GM19397 (cell line): ENCODE data around the gene UMAD1.
"Not testable (repeated sequence)": the region's sequence is repeated elsewhere in the genome, so short reads cannot be mapped to it uniquely, and the experiment has no call there.

ENCODE experiments used
- ATAC-seq: cut with Tn5 transposase; IDR thresholded peaks from one replicate; pipeline ENCODE4 v1.9.1; 2021; ENCODE audit warnings: mild to moderate bottlenecking, moderate library complexity; ENCODE audit not compliant: unreplicated experiment

UMAD1 gene

DNA sequence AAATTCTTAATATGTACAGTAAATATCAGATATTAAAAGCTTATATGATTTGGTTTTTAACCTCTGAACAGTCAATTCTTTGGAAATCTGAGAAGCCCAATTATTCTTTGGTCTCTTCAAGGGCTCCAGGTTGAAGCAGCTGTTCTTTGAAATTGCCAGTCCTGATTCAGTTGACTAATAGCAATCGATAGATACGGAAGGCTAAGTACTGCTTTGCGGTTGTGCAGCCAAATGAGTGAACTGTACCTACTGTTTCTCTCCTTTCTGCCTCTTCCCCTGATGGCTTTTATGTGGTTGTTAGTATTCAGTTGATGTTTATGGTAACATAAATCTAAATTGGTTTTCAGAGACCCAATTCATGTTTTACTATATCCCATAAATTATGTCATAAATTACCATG lies 181.0 kb downstream of the UMAD1 start:
- ATAC-seq, result no peak

GRCh38 chr7:7825294-7825693 lies 184.7 kb downstream of the UMAD1 start:
- ATAC-seq, result not testable (repeated sequence)

DNA sequence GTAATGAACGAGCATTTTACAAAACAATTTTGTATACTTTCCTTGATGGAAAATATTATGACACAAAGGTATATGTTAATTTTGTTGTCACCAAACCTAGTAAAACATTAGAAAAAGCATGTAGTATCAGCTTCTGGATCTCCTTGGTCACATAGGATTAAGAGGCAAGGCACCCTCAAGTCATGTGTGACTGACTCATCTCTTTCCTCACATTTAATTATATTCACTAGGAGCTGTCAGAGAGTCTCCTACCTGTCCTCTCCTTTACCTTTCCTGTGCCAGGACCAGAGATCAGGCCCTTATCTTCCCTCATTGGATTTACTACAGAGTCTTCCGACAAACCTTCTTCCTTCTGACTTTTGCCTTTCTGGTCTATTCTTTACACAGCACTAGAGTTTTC lies 189.1 kb downstream of the UMAD1 start:
- no peak for ATAC-seq

DNA sequence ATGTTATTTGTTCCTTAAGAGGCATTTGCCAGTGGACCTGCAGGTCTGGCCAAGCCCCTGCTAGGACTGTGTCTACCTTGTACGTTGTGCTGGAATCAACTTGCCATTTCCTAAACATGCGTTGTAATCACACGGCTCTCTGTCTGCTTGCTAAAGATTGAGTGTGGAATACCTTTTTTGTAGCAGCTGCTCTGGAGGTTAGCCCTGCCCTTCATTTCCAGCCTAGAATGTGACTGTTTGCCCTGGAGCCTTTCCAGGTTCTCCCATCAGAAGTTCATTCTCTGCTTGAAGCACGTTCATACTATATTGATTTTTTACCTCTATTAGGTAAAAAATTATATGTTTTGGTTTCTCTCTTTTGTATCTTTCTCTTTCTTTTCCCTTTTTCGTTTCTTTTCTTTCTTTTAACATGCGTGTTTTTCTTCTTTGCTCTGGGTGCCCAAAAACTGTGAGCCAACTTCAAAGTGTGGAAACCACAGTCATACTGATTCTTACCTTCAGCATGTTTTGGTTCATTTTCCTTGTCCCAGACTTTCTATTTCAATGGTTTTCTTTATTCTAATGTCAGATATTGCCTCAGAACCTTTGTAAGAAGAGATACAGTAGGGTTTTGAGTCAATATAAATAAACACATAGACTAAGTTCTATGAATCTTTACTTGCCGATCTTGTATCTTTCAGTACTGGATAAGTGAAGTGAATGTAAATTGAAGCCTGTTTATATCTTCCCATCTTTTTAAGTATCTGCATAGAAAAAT lies 189.7 kb downstream of the UMAD1 start:
- ATAC-seq, result no peak

DNA sequence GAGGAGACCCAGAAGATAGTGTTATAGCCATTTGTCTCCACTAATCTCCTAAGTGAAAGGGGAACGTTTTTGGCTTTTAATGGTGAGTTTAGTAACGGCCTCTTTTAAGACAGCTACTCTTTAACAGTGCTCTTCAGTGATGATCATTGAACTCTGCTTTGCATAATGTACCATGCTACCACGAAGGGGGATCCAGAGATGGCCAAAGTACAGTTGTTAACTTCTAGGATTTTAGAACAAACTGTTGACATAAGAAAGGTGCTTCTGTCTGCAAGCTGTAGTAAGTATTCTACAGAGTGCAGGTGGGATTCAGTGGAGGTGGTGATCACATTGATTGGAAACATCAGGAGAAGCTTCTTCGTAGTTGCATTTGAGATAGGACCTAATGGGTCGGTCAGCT lies 192.0 kb downstream of the UMAD1 start:
- ATAC-seq, result no peak

DNA sequence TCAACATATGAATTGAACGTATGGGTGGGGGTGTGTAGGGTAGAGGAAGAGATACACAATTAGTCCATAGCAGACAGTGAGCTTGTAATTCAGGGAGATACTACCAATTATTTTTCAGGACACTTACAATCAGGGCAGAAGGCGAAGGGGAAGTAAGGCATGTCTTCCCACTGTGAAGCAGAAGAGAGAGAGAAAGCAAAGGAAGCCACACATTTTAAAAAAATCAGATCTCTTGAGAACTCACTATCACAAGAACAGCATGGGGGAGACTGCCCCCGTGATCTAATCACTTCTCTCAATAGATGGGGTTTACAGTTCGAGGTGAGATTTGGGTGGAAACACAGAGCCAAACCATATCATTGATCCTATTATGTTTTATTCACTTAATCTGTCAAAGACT lies 194.2 kb downstream of the UMAD1 start:
- no peak for ATAC-seq

DNA sequence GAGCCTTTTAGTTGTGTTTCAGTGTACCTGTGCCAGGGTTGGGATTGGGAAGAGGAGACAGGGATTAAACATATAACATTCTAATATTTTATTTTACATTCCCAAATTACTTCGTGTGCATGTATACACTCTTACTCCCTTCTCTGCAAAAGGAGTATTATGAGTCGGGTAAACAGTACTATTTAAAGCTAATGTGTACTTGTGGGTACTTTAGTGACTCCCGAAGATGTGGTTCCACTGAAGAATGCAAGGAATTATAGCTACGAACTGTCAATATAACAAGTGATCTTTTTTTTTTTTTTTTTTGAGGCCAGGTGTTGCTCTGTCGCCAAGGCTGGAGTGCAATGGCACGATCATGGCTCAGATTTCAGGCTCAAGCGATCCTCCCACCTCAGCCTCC lies 200.5 kb downstream of the UMAD1 start:
- ATAC-seq, result no peak

- no peak for ATAC-seq
These were observed 202.7 kb downstream of the UMAD1 start for GRCh38 chr7:7843240-7843639.

GRCh38 chr7:7843972-7844371 lies 203.4 kb downstream of the UMAD1 start:
- ATAC-seq, result no peak

GRCh38 chr7:7848246-7848645 lies 207.7 kb downstream of the UMAD1 start:
- peak; percentile 71 for ATAC-seq

GRCh38 chr7:7848892-7849291 lies 208.3 kb downstream of the UMAD1 start:
- ATAC-seq, result no peak

DNA sequence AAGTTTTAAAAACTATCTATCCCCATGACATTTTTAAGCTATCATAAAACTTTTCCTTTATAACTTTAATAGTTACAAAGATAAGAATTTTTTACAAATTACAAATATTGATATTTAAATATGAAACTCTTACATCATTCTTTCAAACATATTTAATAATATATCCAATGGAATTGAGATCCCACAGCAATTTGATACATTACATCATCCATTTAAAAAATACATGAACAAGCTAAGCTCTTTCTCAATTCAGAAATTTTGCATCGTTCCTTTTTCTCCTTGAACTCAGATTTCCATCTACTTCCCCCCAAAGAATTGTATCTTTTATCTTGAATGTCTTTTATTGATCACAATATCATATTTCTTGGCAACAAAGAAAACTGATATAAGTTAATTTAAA lies 209.6 kb downstream of the UMAD1 start:
- no peak for ATAC-seq

- no peak for ATAC-seq
These were observed 210.8 kb downstream of the UMAD1 start for GRCh38 chr7:7851381-7851780.

GRCh38 chr7:7851991-7852390 lies 211.4 kb downstream of the UMAD1 start:
- ATAC-seq, result no peak

DNA sequence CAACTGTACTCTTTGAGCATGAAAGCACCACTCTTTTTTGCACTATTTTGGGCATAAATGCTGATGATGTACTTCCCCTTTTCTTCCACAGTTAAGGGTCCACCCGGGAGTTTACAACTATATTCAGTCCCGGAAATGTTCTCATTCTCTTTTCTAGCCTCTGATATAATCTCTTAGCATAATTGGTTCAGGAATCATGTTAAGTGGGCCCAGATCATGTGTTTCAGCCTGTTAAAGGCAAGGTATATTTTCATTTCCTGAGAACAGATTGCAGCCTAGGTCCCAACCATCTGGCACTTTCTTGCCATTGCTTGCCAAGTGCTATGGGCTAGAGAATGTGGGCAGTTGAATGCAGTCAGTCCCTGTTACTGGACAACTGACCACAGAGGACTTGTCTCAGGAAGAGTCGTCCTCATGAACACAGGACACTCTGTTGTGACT lies 216.6 kb downstream of the UMAD1 start:
- ATAC-seq, result no peak

- no peak for ATAC-seq
These were observed 218.0 kb downstream of the UMAD1 start for GRCh38 chr7:7858559-7858958.

DNA sequence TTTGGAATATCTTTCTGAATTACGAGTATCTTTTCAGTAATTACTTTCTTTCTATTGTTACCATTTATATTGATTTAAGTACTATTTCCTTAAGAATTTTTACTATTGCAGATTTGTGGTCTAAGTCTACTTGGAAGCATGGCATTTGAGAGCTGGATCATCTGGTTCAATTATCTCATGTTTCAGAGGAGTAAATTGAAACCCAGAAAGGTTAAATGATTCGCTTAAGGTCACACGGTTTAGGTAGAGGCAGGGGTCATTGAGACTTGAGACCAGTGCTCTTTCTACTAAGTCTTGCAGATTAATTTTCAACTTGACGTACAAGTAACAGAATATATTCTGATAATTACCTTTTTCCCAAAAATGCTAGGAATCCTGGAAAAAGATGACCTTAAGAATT lies 218.9 kb downstream of the UMAD1 start:
- no peak for ATAC-seq

GRCh38 chr7:7861211-7861633 lies 220.7 kb downstream of the UMAD1 start:
- no peak for ATAC-seq

DNA sequence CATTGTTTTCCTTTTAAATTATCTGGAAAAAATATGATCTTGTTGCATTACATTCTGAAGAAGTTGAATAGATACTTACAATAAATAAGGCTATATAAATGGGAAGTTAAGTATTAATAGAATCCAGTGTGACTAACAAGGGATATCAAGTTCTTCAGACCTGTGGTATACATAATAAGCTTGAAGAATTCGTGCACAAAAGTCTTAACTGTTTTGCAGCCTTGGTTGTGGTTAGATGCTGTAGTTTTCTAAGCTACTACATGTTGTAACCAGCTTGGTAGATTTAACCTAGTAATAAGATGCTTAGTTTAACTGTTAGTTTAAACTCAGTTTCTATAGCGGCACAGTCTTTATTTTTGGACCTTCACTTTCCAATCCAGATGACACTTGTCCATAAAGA lies 221.8 kb downstream of the UMAD1 start:
- no peak for ATAC-seq

DNA sequence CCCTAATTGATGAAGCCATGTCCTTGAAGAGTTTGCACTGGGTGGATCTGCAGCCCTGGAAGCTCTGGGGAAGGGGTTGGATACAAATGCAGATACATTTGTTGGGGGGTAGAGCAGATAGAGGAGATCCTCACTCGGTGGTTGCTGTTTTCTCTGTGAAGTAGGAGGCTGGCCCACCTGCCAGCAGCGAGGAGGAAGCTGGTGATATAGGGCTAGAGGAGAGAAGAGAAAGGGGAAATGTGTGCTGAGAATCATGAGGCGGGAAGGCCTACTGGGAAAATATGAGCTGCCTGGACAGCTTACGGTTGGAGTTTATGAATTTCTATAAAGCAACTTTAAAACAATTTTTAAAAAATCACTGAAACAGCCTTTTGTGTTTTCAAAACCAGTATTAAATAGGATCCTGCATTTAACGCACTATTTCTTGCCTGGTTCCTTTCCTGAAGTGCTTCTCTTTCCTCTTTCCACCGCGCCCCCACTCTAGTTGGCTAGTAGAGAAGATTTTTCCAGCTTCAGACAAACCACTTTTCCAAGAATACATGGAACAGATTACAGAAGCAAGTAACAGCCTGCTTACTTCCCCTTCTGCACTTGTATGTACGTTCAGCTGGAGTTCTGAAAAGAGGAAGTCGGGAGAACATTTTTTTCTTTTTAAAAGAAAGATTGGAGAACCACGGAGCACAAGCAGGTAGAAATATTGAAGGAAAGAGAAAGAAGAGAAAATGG lies 227.5 kb downstream of the UMAD1 start:
- peak; percentile 50 for ATAC-seq

DNA sequence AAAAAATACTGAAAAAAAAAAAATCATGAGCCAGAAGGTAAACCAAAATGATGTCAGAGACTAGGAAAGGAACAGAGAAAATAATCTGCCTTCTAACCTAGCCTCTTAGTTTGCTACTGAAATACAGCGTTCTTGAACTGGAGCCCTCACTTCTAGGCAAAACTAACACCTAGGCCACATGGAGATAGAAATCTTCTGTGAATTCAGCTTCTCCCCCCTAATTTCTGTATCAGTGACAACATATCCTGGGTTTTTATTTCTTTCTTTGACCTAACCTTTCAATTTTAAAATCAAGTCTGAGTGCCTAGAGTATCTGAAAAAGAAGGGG lies 228.0 kb downstream of the UMAD1 start:
- ATAC-seq, result no peak

DNA sequence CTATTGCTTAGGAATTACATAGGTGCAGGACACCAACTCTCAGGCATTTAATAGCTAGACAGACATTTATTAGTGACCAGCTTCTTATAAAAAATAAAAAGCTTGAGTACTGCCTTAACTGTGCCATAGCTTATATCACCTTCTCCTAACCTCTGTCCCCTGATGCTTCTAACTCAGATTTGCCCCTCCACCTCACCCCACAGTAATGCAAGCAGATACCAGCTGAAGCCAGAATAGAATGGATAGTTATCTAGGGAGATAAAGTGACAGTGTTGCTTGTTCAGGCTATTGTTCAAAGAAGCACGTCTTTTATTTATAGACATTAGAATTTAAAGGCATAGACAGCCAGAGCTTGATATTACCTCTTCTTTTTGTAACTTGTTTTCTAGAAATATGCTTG lies 228.5 kb downstream of the UMAD1 start:
- no peak for ATAC-seq

DNA sequence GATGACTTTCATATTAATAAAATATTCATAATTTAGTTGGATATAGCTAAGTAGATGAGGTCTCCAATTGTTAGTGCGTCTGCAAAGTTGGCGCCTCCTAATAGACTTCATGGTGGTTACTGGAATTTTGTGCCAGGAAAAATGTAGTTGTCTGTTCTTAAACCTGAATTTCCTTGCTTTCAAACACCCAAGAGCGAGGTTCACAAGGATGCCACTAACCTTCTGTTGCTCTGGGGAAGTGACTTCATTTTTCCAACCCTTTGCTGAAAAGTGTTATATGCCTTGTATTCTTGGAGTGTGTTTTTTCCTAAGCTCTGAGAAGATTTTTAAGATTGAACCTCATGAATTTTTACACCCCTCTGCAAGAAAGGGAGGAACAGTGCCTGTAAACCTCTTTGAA lies 229.1 kb downstream of the UMAD1 start:
- ATAC-seq, result no peak
